GM19193 (cell line): ENCODE measurements around the gene CSMD2.

ENCODE experiments used
- POLR2A ChIP-seq: IDR thresholded peaks from 4 replicates; pipeline ENCODE4 v1.6.1; 2011; ENCODE audit not compliant: insufficient read depth, insufficient read length; ENCODE audit errors: extremely low read depth

Gene CSMD2

GRCh38 chr1:33946836-33947235 lies 218.2 kb downstream of the CSMD2 start:
- no peak for TF ChIP-seq POLR2A

GRCh38 chr1:33944846-33945245 lies 220.2 kb downstream of the CSMD2 start:
- TF ChIP-seq POLR2A, result no peak

GRCh38 chr1:33943978-33944377 lies 221.1 kb downstream of the CSMD2 start:
- no peak for TF ChIP-seq POLR2A

- no peak for TF ChIP-seq POLR2A
Observed at GRCh38 chr1:33932871-33933270, 232.2 kb downstream of the CSMD2 start.

- TF ChIP-seq POLR2A, result no peak
Observed at GRCh38 chr1:33931111-33931475, 233.9 kb downstream of the CSMD2 start.

- TF ChIP-seq POLR2A, result no peak
Observed at GRCh38 chr1:33930346-33931110, 234.5 kb downstream of the CSMD2 start.

- no peak for TF ChIP-seq POLR2A
Observed at GRCh38 chr1:33928251-33928650, 236.8 kb downstream of the CSMD2 start.

- TF ChIP-seq POLR2A, result no peak
Observed at GRCh38 chr1:33927721-33928120, 237.3 kb downstream of the CSMD2 start.

GRCh38 chr1:33925586-33925985 lies 239.4 kb downstream of the CSMD2 start:
- no peak for TF ChIP-seq POLR2A

GRCh38 chr1:33921281-33921680 lies 243.7 kb downstream of the CSMD2 start:
- no peak for TF ChIP-seq POLR2A

- TF ChIP-seq POLR2A, result no peak
Observed at GRCh38 chr1:33918368-33918767, 246.7 kb downstream of the CSMD2 start.

GRCh38 chr1:33916786-33917185 lies 248.2 kb downstream of the CSMD2 start:
- TF ChIP-seq POLR2A, result no peak

- TF ChIP-seq POLR2A, result no peak
Observed at GRCh38 chr1:33914531-33914930, 250.5 kb downstream of the CSMD2 start.

- no peak for TF ChIP-seq POLR2A
Observed at GRCh38 chr1:33908324-33908956, 256.6 kb downstream of the CSMD2 start.

- TF ChIP-seq POLR2A, result no peak
Observed at GRCh38 chr1:33906156-33906555, 258.9 kb downstream of the CSMD2 start.

GRCh38 chr1:33905241-33905640 lies 259.8 kb downstream of the CSMD2 start:
- TF ChIP-seq POLR2A, result no peak

- TF ChIP-seq POLR2A, result no peak
Observed at GRCh38 chr1:33903210-33903589, 261.8 kb downstream of the CSMD2 start.

- no peak for TF ChIP-seq POLR2A
Observed at GRCh38 chr1:33902486-33903209, 262.4 kb downstream of the CSMD2 start.
